HG03442 (cell line): ENCODE measurements around the gene SLC46A1.

Experiments
- ATAC-seq: cut with Tn5 transposase; IDR thresholded peaks from one replicate; pipeline ENCODE4 v1.9.1; 2021; ENCODE audit warnings: mild to moderate bottlenecking, moderate library complexity; ENCODE audit not compliant: unreplicated experiment

Gene SLC46A1

GRCh38 chr17:28363776-28364650 is 42.0 kb downstream of the SLC46A1 start:
- no peak for ATAC-seq

GRCh38 chr17:28363186-28363585 is 42.8 kb downstream of the SLC46A1 start:
- ATAC-seq = no peak

- ATAC-seq = no peak
Measured at GRCh38 chr17:28357901-28358197, 48.2 kb downstream of the SLC46A1 start.

DNA sequence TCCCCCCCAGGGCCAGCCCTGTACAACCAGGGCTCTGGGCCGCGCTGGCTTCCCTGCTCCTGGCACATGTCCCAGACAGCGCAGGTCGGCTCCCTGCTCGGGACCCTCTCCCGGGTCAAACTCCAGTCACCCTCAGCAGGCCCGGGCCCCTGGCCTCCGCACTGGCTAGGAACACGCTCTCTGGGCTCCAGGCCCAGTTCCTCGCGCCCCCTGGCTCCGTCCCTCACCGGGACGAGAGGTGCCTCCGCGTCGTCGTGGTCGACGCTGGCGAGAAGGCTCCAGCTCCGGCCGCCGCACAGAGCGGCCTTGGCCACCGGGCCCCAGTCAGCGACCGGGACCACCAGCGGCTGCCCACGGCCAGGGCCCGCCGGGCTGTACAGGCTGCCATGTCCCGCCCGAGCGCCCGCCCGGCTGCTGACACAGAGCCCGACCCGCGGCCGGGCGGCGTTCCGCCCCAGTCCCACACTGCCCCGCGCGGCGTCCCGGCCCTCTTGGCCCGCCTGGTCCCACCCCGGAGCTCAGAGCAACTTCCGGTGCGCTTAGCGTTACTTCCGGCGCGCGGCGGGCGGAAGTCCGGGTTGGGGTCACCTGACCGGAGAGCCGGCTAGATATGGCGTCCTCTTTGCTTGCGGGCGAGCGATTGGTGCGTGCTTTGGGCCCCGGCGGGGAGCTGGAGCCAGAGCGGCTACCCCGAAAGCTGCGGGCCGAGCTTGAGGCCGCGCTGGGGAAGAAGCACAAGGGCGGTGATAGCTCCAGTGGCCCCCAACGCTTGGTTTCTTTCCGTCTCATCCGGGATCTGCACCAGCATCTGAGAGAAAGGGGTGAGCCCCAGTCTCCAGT is 48.7 kb downstream of the SLC46A1 start, which contains the start of gene POLDIP2:
Gene POLDIP2, minus strand, starts transcription at position 467 of the 840 bp plus-strand sequence. Its CDS starts 79 bp downstream, at position 388.
- ATAC-seq = peak; percentile 95

DNA sequence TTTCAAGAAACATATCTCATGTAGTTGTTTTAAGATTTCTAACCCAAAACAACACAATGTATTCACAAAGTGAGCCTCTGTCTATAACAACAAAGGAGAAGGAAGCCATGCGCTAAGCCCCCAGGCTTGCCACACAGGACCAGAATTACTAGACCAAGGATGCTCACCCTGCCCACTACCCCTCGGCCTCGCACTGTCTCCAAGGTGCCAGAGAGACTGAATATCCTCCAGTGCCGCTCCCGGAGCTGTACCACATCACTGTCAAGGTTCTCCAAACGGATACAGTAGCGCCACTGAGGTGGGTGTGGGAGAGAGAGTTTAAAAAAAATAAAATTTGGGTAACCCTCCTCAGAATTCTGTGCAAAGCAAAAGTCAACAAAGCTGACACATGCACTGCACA is 55.7 kb downstream of the SLC46A1 start:
- ATAC-seq = no peak

GRCh38 chr17:28348979-28349378 is 57.0 kb downstream of the SLC46A1 start:
- no peak for ATAC-seq

DNA sequence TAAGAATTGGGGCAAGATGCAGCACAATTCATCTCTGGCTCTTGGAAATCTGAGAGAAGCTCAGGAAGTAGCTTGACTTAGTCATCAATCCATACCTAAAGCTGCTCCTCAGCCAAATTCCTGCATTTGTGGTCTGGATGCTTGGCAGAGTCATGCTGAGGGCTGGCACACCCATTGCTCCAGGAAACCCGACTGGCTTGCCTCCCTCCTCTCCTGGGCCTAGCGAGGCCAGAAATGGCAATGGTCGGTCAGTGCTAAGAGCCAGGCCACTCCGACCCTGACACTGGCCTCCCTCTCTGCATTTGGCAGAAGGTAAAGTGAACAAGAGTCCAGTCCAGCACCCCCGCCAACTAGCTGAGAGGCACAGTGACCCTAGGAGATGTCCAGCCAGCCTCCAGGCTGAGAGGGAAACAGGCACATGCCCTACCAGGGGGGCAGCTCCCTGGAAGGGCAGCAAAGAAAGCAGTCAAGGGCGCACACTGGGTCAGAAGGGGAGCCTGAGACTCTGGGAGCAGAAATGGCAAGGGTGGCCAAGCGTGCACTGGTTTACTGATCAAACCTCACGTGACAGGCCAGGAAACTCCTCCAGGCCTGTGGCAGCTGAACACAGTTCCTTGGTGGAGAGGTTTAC is 58.6 kb downstream of the SLC46A1 start:
- ATAC-seq = no peak

GRCh38 chr17:28346746-28347246 is 59.2 kb downstream of the SLC46A1 start:
- no peak for ATAC-seq

DNA sequence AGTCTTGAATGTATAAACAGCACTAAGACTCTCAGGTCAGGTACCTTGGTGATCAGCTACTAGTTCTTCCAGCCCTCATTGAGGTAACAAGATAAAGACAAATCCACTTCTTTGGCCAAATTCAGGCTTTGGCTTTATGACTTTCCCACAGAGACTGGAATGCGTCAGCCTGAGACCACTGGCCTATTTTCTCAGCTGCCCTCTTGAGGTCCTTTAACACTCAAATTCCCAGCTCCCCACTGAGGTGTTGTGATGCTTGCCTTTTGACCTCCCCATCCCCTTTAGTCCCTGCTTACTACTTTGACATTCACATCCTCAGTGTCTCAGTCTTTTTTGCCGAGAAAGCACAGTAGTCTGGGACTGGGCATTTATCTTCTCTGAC is 59.8 kb downstream of the SLC46A1 start:
- no peak for ATAC-seq

DNA sequence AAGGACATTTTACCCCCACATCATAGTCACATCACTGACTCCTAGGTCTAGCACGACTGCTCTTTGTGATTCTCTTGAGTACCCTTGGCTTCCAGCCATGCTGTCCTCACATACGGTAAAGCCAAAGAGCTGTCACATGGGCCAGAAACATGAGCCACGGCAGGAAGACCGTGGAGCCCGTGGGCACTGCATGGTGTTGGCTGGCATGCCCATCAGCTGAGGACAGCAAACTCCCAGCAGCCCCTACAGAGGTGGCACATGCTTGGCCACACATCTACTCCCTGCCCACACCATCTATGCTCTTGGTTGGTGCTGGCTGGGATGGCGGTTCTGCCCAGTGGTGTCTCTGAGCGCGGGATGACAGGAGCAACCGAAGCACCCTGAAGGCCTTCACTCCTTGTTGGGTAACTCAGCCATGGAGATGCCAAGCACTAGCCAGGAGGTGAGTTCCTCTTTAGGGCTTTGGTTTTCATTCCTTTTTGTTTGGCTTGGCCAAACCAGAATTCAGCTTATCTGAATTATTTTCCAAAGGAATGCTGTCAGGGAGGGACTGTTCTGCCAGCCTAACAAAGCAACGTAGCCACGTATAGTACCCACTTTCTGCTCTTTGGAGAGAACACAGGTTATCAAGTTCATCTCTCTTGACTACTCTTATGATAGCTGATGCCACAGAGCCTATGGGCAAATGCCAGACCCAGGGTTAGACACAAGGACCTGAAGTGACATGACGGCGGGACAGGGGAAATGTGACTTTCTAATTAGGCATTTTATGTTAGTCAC is 60.4 kb downstream of the SLC46A1 start:
- no peak for ATAC-seq
